ENCODE data around the gene MAL.

The MAL gene

DNA sequence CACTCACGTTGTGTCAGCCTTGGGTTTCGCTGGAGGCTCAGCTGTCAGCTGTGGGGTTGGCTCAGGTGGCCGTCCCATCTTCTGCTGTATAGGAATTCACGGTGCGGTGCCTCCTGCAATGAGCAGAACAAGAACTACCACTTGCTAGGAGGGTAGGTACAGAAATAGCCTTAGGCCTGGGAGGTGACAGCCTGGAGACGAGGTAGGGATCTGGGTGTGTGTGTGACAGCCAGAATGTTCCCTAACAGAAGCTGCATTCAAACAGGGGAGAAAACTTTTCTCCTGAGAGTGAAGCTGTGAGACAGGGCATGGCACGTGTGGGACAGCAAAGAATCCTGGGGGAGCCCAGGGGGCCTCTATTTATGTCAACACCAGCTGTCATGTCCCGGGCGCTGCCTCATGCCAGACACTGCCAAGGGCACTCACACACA is 8.4 kb upstream of the MAL start:
- no peak for DNase-seq

DNA sequence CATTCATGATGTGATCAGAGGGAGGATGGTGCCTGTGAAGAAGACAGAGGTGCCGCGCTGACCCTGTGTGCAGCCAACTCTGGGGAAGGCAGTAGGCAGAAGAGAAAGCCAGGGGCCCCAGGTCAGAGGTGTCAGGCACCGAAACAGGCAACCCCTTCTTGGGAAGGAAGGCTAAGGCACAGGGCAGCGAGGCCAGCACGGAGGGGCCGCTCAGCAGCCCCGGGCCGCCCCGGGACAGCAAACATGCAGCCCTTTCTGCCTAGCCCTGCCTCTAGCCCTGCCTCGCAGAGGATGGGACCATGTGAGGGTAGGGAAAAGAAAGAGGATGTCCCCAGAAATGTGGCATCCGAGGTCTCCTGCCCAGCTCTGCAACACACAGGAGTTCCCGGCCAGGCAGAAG is 7.7 kb upstream of the MAL start:
- DNase-seq, result no peak

DNA sequence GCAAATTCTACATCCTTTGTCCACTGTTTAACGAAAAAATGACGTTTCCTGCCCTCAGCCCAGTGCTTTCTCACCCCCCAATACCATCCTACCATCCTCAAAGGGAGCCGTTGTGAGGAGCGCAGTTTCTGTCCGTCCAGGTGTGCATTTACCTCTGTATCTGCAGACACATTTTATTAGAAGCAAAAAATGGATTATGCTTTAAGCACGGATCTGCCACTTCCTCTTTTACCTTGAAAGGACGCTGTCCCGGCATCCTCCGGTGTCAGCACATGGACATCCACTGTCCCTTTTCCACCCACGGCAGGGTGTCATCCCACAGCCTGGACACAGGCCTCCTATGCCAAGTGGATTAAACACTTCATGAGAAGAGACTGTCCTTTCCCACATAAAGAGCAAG is 7.2 kb upstream of the MAL start:
- DNase-seq, result no peak

DNA sequence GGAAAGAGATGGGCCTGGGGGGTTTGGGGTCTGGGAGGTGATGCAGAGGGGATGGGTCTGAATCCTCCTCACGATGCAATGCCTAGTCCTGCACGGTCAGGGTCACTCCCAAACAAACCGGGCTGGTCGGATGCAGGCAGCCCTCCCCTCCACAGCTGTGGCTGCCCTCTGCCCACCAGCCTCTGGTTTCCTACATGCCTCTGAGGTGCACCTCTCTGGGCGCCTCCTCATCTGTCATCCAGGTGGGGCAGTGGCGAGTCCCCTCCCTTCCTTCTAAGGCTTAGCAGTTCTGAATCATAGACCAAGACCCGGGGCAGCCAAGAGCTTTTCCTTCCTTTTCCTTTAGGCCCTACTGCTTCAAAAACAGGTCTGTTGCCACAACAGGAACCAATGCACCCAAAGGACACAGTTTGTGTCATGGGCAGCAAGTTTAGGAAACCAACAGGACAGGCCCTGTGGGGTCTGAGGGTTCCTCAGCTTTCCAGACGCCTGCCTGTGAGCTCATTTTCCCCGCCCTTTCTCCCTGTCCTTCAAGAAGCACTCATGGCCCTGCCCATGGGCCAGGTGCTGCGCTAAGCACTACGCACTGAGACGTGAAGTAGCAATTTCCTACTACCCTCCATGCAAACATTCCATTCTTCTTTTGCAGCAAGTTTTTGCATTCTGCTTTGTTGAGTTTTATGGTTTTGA is 6.5 kb upstream of the MAL start:
- DNase-seq, result no peak

DNA sequence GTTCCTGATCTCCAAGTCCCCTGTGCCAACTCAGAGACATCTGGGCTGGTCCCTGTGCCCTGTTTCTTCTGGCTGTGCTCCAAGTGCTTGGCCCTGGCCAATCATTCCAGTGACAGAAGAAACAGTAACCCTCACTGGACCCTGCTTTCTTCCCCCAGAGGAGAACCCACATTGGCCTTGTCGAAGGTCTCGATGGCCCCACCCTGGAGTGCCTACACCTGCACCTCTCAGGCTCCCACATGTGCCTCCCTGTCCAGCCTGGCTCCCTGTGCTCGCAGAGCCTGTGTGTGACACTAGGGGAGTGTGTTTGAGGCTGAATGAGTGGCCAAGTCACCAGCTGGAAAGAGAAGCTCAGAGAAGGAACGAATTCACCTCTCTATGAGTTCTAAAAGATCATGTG is 5.9 kb upstream of the MAL start:
- no peak for DNase-seq

DNA sequence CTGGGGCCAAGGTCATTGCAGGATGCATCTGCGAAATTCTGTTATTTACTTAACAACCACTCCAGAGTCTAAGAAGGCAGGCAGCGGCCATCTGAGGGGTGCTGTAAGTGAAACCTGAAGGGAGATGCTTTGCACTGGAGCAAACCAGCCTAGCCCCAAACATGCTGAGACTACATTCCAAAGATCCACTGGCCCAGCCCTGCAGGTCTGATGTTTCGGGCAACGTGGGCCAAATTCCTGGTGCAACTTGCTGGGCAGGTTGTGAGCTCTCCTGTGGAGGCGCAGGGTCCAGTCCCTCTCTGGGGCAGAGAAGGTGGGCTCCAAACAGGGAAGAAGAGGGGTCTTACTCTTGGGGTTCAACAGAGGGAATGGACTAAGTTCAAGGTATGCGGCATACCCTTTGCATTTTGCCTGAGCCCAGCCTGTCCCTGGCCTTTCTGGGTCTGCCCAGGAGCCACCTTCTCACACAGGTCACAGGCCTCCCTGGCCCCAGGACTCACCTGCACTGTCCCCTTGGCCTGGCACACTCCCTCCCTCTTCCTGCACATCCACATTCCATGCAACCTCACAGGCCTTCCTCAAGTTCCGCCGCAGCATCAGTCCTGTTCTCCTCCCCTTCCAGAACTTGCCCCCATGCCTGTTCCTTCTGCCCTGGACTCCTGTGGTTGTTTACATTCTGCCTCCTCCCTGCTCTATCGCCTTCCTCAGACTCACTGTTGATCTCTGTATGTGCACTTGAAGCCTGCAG is 5.1 kb upstream of the MAL start:
- no peak for DNase-seq

DNA sequence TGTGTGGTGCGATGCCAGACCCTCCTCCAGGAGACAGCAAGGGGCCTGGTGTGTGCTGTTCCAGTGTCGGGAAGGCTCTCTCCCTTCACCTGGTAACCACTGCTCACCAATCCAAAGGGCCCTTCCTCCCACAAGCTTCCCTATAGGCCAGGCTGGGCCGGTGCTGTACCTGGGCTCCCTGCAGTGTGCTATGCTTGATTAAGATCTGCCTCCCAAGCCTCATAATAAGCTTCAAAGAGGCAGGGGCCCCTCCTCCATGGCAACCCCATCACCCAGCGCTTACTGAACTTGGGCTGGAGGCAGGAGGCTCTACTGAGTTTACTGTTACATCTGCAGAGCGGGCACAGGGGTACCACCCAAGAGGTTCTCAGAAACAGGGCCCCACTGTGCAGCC is 4.5 kb upstream of the MAL start:
- no peak for DNase-seq

DNA sequence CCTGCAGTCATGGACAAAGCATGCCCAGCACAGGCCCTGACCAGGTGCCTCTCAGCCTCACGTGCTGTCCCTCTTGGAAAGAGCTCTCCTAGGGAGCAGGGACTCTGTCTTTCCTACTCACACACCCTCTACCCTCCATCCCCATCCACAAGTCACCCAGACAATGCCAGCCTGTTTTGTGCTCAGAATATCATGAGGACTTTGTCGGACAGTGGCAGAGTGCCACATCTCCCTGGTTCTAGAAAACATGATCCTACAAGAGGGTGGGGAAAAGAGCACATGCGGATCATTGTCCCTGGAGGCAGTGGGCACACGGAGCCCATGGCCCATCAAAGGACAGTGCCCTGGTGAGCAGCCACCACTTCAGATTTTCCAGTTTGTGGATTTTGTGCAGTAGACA is 3.7 kb upstream of the MAL start:
- no peak for DNase-seq

DNA sequence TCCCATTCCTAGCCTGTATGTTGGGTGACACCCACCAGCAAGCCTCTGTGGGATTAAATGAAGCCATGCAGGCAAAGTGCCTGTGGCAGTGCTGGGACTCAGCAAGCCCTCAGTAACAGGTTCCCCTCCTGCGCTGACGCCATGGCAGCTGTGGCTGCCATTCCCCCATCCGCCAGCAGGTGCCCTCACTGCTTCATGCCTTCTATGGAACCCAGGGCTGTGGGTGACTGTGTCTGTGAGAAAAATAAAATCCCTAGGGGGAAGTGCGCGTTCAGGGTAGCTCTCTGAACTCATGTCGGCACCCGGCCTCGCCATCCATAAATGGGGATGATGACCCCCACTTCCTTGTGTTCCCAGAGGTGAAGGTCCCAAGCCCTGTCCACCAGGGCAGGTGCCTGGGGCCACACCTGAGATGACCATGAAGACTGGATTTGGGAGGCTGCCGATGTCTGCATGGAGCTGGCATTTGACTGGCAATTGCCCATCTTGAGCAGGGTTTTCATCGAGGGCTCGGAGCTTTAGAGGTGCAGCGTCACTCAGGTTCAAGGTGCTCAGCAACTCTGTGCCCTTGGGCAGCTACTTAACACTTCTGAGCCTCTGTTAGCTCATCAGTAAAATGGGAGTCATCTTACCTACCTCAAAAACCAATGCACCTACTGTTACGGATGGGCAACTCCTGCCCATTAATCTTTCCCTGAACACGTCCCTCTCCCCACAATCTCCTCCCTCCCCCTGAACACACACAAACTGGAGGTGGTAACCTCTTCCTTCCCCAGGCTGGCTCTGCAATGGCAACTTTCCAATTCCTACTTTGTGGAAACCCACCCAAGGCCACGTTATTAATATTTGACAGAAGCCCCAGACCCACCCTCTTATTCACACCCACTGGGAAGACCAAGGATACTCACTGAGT is 2.9 kb upstream of the MAL start:
- DNase-seq, result peak; percentile 58 to 82 (median 70)

DNA sequence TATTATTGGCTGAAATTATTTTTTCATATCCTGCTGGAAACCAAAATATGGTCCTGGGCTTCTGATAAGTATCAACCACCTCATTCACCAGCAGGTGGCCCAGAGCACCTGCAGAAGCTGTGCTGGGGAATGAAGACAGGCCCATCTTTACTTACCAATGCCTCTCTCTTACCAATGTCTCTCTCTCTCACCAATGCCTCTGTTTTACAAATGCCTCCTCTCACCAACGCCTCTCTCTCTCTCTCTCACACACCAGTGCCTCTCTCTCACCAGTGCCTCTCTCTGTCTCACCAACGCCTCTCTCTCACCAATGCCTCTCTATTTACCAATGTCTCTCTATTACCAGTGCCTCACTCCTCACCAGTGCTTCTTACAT is 2.3 kb upstream of the MAL start:
- peak in 3 of 4 experiments; percentile 14 to 43 (median 31) for DNase-seq

DNA sequence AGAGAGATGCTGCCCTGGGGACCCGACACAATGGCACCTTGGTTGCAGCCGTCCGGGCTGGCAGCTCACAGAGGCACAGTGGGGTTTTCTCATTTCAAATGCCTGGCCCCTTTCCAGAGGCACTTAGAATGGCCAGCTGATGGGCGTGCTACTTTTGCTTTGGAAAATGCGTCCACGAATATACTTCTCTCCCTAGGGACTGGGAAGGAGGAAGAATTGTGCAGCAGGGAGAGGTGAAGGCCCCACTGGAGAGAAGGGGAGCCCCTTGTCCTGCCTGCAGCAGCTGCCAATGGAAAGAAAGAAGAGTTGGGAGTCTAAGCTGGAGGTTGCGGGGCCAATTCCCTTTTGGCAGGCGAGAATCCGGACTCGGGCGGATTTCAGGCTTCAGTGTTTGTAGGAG is 1.1 kb upstream of the MAL start:
- DNase-seq, result no peak

DNA sequence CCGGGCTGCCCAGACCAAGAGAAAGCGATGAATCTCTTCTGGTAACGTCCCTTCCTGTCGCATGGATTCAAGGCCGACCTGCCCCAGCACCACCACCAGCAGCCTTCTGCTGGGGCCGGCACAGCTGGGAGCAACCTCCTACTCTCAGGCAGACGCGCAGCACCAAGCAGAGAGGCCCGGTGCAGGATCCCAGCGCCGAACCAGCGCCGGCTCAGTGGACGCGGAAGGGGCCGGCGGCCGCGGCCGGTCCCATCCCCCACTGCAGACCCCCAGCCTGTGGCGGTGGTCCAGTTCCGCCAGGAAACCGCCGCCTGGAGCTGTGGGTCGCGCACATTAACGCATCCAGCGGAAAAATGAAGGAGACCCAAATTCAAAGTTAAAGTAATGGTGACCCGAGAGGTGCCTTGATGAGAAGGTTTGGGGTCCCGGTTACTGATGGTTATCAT is 525 bp upstream of the MAL start:
- no peak for DNase-seq

DNA sequence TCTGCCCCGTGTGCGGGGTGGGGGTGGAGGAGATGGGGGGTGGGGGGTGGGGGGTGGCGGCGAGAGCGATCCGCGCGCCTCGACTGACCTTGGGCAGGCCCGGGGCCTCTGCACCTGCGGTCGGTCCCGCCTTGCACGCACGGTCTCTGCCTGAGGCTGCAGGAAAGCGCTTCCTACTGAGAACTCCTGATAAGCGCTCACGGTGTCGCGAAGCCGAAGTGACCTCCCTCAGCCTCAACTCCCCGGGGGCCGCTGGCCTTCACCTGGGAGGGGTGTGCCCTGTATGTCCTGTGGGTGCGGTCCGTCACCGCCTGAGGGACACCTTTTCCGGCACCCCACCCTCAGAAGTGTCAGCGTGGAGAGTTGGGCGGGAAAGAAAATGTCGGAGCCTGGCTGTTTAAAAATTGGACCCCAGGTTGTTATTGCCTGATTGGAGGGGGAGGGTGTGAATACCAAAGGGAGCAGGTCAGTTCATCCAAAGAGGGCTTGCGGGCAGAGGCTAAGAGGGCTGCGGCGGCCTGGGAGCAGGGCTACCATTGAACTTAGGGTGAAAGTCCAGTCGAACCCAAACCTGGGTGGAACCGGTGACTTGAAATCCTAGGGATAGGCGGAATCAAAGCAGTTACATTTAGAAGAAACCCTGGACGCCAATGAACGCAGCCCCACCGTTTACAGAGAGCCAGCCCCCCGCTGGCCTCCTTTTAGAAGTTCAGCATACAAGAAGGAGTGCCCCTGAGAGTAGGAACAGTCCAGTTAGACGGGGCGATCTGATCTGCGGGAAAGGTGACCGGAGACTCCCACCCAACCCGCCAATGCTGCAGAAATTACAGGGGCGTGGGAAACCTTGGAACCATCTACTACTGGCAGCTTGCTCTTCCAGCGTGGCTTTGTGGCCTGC is 1.2 kb downstream of the MAL start:
- DNase-seq, result no peak

DNA sequence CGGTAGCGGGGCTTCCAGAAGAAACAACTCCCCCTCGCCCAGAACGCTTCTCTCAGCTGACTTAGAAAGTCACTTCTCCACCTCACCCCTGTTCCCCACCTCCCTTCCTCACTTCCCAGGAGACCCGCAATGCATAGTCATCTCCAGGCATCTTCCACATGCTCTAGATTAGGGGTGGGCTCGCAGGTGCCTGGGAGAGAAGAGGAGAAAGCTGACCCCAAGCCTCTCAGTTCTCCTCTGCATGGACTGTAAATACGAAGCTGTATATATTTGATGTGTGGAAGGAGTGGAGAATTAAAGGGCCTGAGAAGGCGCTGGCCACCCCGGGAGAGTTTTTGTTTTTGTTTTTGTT is 1.8 kb downstream of the MAL start:
- DNase-seq, result no peak

DNA sequence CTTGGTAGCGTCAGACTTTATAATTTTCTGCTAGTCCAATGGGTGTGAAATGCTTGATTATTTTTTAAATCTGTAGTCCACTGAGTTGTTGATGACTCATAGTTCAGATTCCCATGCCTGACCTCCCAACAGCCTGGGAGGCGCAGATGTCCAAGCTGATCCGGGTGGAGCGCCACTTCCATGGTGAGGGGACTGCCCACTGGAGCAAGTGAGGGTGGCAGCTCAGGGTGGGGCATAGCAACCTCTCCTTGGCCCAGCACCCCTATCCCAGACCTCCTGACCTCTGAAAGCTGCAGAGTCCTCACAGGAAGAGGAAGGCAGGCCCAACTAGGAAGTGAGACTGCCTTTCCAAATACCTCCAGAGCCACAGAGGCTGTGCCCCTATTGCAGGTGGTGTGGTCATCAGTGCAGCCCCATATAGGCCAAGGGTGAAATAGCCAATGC is 4.4 kb downstream of the MAL start:
- DNase-seq, result no peak

DNA sequence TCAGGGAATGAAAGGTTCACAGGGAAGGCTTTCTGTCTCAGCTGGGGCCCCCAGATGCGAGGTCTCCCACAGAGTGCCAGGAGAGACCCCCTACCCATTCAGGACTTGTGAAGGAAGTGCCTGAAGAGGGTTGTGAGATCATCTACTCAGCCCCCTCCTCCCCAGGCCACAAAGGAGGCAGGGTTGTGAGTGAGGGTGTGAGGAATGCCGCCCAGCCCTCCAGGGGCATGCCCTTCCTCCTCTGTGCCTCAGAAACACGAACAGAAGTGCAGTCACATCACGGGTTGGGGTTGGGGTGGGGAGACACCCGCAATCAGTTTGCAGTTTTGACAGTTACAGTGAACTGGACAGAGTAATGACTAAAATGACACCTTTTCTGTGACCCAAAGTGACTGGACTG is 5.0 kb downstream of the MAL start:
- DNase-seq, result no peak

DNA sequence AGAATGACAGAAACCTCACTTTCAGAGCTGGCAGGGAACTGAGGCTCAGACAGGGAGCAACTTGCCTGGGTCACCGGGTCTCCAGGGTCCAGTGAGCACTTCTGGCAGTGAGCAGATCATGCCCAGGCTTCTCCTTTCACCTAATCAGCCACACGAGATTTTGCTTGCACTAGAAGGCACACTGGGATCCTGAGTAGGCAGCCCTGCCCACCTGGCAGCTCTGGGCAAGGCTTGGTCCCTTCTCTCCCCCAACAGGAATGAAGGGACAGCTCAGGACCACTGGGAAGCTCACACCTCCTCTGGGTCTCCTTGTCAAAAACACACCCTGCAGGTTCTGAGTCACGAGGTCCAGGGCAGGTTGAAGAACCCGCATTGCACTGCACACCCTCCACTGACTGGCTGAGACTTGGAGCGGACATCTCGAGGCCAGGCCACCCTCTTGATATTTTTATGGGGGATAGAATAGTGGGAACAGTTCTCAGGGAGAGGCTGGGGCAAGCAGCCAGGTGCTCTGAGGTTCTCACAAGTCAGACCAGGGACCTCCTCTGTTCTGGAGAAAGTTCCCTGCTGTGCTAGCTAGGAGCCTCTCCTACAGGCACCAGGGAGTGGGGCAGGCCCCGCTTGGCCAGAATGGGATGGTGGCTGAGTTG is 5.7 kb downstream of the MAL start:
- no peak for DNase-seq

DNA sequence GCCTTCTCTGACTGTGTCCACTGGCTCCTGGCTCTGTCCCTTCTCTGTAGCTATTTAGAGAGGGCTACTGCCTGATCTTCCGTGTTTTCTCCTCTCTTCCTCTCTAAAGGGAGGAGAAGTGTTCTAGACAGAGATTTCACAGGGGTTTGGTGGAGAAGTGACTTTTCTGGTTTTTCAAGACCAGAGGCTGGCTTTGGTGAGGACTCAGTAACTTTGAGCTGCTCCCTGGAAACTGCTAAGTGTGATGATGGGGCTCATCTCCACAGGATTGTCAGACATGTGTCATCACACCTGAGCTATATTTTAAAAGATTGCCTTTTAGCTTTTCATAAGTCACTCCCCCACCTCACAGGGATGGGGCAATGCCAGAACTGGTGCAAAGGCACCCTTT is 6.2 kb downstream of the MAL start:
- DNase-seq, result no peak

DNA sequence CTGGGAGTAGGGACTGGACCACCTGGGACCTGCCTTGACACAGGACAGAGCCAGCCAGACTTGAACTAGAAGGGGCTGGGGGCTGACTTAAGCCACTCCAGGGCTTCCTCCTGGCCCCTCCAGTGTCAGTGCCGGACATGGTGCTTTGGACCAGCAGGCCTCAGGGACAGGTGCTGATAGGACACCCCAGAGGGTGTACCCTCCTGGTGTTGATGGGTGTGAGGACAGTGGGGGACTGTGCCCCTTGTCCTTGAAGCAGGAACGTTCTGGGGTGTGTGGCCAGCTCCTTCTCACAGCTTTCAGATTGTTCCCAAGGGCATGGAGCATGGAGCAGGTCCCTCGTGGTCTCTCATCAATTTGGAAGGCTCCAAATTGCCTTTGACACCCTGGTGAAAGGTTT is 6.8 kb downstream of the MAL start:
- no peak for DNase-seq

DNA sequence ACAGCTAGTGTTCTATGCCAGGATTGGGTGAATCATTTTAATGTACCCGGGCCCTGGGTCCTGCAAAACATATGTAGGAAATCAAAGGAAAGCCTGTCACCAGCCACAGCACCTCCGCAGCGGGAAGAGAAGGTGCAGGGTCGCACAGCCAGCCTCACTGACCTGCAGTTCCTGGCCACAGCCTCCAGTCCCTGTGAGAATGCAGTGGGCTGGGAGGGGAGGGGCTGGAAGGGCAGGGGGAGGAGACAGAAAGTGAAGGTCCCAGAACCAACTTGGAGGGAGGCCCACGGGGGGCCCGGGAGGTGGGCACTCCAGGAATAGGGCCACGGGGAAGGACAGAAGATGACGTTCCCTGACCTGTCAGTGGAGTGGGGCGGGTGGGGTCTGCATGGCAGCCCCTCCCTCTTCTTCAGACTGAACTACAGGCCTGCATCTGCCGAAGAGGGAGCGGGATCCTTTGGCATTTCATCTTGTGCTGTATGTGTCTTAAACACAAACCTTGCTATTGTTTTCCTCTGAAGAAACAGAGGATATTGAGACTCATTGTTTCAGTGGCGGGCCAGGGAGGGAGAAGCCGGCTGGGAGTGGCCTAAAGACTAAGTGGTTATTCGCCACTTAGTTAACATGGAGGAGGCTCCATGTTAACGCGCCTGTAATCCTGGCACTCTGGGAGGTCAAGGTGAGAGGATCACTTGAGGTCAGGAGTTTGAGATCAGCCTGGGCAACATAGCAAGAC is 7.5 kb downstream of the MAL start:
- no peak for DNase-seq

DNA sequence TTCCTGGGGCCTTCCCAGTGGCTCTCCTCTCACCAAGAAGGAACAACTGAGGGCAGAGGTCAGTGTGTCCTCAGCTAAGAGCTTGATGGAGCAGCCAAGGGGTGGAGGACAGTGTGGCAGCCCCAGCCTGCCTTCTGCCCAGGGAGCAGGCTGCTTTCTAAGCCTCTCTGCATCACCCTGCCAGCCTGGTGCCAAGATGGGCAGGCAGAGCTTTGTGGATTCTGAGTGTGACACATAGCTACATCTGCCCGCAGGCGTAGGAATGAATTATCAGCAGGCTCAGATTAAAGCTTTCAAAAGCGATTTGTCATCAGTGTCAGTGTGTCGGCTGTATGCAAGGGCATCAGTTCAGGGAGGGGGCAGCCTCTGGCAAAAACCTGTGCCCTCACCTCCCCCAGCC is 8.7 kb downstream of the MAL start:
- DNase-seq, result no peak

Measured in activated CD4-positive, CD25-positive, alpha-beta regulatory T cell (primary cell).